PC-9 (cell line): ENCODE measurements around the gene ZNF528. TPM values are rescaled to one million over a fixed set of nuclear protein-coding genes. Genes with fewer than 3 reads are reported as not detected.

ENCODE experiments used
- BruUV-seq: library from RNA; stranded (reverse); fragments of 400-500 nt; replicated peaks from 2 replicates; lab custom pipeline; 2021; lab: Mats Ljungman, UMichigan
- CTCF ChIA-PET: fragments of 300-600 bp; sonication (Branson Sonifier 250); formaldehyde crosslinking; loops from one replicate; lab custom pipeline; 2022; ENCODE audit warnings: antibody characterized with exemption; lab: Charles Lee
- POLR2A ChIA-PET: fragments of 300-600 bp; sonication (Branson Sonifier 250); formaldehyde crosslinking; loops from one replicate; lab custom pipeline; 2022; ENCODE audit warnings: antibody characterized with exemption; ENCODE audit not compliant: unreplicated experiment; lab: Charles Lee
- DNase-seq, 2 experiments: peaks; one replicate each; pipeline versions ENCODE4 v3.0.0 to v3.0.0-alpha.2; 2015 to 2022; ENCODE audit warnings: mixed read lengths in 1 of 2
- H2AFZ ChIP-seq: fragments of 200-600 bp; sonication (generic); 2 replicates; pipeline ENCODE4 v1.8.1; 2017; ENCODE audit warnings: antibody characterized with exemption
- H3F3A ChIP-seq: fragments of 200-600 bp; sonication (generic); 2 replicates; pipeline ENCODE4 v1.8.1; 2017; ENCODE audit warnings: antibody characterized with exemption, mild to moderate bottlenecking, low read depth; ENCODE audit not compliant: insufficient read depth
- H3K27ac ChIP-seq: fragments of 200-600 bp; sonication (generic); 2 replicates; pipeline ENCODE4 v1.6.1; 2016; ENCODE audit warnings: mixed run types
- H3K27me3 ChIP-seq: fragments of 200-600 bp; sonication (generic); 2 replicates; pipeline ENCODE4 v1.6.1; 2016; ENCODE audit warnings: low read depth, mixed run types; ENCODE audit not compliant: insufficient read depth
- H3K36me3 ChIP-seq: fragments of 200-600 bp; sonication (generic); 2 replicates; pipeline ENCODE4 v1.6.1; 2016; ENCODE audit warnings: low read depth, mixed run types
- H3K4me1 ChIP-seq: fragments of 200-600 bp; sonication (generic); replicated peaks from 2 replicates; pipeline ENCODE4 v1.6.1; 2016; ENCODE audit warnings: mixed run types; ENCODE audit not compliant: insufficient read depth
- H3K4me2 ChIP-seq: fragments of 200-600 bp; sonication (generic); 2 replicates; pipeline ENCODE4 v1.6.1; 2017; ENCODE audit warnings: mixed run types
- H3K4me3 ChIP-seq: fragments of 200-600 bp; sonication (generic); 2 replicates; pipeline ENCODE4 v1.6.1; 2016; ENCODE audit warnings: mixed run types
- H3K79me2 ChIP-seq: fragments of 200-600 bp; sonication (generic); 2 replicates; pipeline ENCODE4 v1.6.1; 2017; ENCODE audit warnings: low read depth, mixed run types
- H3K9me2 ChIP-seq: fragments of 200-600 bp; sonication (generic); 2 replicates; pipeline ENCODE4 v1.8.1; 2017; ENCODE audit warnings: mild to moderate bottlenecking; ENCODE audit not compliant: insufficient read depth
- H3K9me3 ChIP-seq: fragments of 200-600 bp; sonication (generic); 2 replicates; pipeline ENCODE4 v1.8.1; 2016; ENCODE audit warnings: low read depth; ENCODE audit not compliant: insufficient read depth
- H4K20me1 ChIP-seq: fragments of 200-600 bp; sonication (generic); 2 replicates; pipeline ENCODE4 v1.8.1; 2017; ENCODE audit not compliant: insufficient read depth
- EZH2 ChIP-seq: fragments of 200-600 bp; sonication (generic); IDR thresholded peaks from 2 replicates; pipeline ENCODE4 v1.8.0; 2017; ENCODE audit warnings: antibody characterized with exemption, low read depth
- intact Hi-C: fragments of 100-400 bp; cut with micrococcal nuclease; formaldehyde crosslinking; loops from one replicate; pipeline ENCODE4 v1.10.0; 2022; ENCODE audit not compliant: unreplicated experiment
- total RNA-seq: library from RNA; stranded (reverse); gene quantifications from 2 replicates; pipeline ENCODE4 v1.2.3, GENCODE V29; 2021
- TF ChIP-seq, protein P1 (sequence below): fragments of 200-600 bp; sonication (generic); conservative IDR thresholded peaks from 2 replicates; pipeline ENCODE4 v1.6.1; 2017; ENCODE audit warnings: mixed run types, antibody characterized with exemption, mild to moderate bottlenecking, moderate library complexity

Gene ZNF528
- total RNA-seq, 1 experiment from 2014 or later = 32.6 TPM

DNA sequence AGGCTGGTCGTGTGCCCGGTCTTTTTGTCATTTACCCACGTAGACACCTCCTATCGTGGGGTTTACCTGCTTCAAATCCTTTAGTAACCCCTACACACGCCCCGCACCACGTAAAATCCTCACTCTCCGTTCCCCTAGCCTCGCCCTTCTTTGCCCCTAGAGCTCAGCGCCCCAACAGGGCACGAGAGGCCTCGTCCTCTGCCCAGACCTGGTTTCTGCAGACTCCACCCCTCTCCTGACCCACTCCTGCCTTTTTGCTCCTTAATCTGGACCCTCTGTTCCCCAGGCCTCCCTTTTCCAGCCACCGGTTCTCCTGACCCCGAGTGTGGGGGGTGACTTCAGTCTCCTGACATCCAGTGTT lies 412 bp downstream of the ZNF528 start:
- Histone ChIP-seq H3F3A (no peaks in the 10 kb centered on the region), H3K9me3 (peaks cover 38% of the 10 kb centered on the region), H3K27me3 (no peaks in the 10 kb centered on the region), H3K4me2 (peak overlapping the region; percentile 76), H3K4me3 (peak overlapping the region; percentile 64), H3K27ac (no peak overlapping the region), H3K4me1 (no peaks in the 10 kb centered on the region), H2AFZ (peak overlapping the region; percentile 96), H4K20me1 (no peaks in the 10 kb centered on the region), H3K9me2 (no peaks in the 10 kb centered on the region), H3K79me2 (no peaks in the 10 kb centered on the region), H3K36me3 (no peaks in the 10 kb centered on the region)
- ChIA-PET POLR2A (no interaction called here), CTCF (no interaction called here)
- BruUV-seq = TSS peak; percentile 82
- DNase-seq = no peak
- TF ChIP-seq EZH2 = no peak
- TF ChIP-seq, protein P1, sequence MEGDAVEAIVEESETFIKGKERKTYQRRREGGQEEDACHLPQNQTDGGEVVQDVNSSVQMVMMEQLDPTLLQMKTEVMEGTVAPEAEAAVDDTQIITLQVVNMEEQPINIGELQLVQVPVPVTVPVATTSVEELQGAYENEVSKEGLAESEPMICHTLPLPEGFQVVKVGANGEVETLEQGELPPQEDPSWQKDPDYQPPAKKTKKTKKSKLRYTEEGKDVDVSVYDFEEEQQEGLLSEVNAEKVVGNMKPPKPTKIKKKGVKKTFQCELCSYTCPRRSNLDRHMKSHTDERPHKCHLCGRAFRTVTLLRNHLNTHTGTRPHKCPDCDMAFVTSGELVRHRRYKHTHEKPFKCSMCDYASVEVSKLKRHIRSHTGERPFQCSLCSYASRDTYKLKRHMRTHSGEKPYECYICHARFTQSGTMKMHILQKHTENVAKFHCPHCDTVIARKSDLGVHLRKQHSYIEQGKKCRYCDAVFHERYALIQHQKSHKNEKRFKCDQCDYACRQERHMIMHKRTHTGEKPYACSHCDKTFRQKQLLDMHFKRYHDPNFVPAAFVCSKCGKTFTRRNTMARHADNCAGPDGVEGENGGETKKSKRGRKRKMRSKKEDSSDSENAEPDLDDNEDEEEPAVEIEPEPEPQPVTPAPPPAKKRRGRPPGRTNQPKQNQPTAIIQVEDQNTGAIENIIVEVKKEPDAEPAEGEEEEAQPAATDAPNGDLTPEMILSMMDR = no peak
- intact Hi-C loops = no loop called here

DNA sequence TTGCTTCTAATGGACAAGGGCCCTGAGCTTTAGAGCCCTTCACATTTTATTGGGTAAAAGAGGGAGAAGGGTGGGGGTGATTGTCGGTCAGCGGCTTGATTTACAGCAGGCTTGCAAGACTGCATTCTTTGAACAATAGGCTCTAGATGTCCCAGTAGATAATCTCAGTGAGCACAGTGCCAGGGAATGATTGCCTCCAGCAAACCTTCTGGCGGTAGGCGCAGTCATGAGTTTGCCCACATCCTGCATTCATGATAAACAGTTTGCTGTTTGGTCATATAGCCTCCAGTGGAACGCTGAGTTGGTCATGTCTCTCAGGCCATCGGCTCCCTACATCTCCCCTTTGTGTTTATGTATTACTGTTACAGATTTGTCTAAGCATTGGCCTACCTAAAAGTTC lies 12.6 kb downstream of the ZNF528 start:
- Histone ChIP-seq H3K27ac (no peak overlapping the region), H4K20me1 (no peaks in the 10 kb centered on the region), H3K4me2 (no peak overlapping the region), H3K9me2 (no peaks in the 10 kb centered on the region), H3F3A (no peaks in the 10 kb centered on the region), H3K36me3 (no peaks in the 10 kb centered on the region), H3K9me3 (peaks cover 26% of the 10 kb centered on the region), H3K4me3 (no peak overlapping the region), H3K4me1 (no peaks in the 10 kb centered on the region), H3K27me3 (no peaks in the 10 kb centered on the region), H3K79me2 (no peaks in the 10 kb centered on the region), H2AFZ (no peak overlapping the region)
- no peak for DNase-seq
- BruUV-seq = no TSS peak
- intact Hi-C loops = no loop called here
- ChIA-PET CTCF (no interaction called here), POLR2A (no interaction called here)
- TF ChIP-seq, protein P1 = no peak
- TF ChIP-seq EZH2 = no peak

DNA sequence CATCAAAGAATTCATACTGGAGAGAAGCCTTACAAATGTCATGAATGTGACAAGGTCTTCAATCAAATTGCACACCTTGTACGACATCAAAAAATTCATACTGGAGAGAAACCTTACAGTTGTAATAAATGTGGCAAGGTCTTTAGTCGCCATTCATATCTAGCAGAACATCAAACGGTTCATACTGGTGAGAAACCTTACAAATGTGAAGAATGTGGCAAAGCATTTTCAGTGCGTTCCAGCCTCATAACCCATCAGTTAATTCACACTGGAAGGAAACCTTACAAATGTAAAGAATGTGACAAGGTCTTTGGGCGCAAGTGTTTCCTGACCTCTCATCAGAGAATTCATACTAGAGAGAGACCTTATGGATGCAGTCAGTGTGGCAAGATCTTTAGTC lies 18.1 kb downstream of the ZNF528 start:
- no TSS peak for BruUV-seq
- no peaks in the 10 kb centered on the region for H4K20me1 ChIP-seq
- H3K9me3 ChIP-seq = peaks cover 31% of the 10 kb centered on the region

More for the DNA sequence above, 18.1 kb downstream of the ZNF528 start:
- Histone ChIP-seq H3K27ac (no peak overlapping the region), H3K4me2 (no peak overlapping the region), H3K9me2 (no peaks in the 10 kb centered on the region), H3K4me3 (no peak overlapping the region), H3K79me2 (no peaks in the 10 kb centered on the region), H3K4me1 (no peaks in the 10 kb centered on the region), H2AFZ (no peak overlapping the region), H3K36me3 (no peaks in the 10 kb centered on the region), H3F3A (no peaks in the 10 kb centered on the region), H3K27me3 (no peaks in the 10 kb centered on the region)
- intact Hi-C loops = no loop called here
- DNase-seq = no peak
- CTCF ChIA-PET = no interaction called here
- POLR2A ChIA-PET = no interaction called here
- TF ChIP-seq, protein P1 = no peak
- TF ChIP-seq EZH2 = no peak
